Midbrain (tissue), 1 donor: ENCODE data around the gene LILRA5.
"Not testable (repeated sequence)": the region's sequence is repeated elsewhere in the genome, so short reads cannot be mapped to it uniquely, and the experiment has no call there.

Source experiments
- DNase-seq: peaks from one replicate; lab custom pipeline; 2025; lab: John Stamatoyannopoulos, UW

The LILRA5 gene

DNA sequence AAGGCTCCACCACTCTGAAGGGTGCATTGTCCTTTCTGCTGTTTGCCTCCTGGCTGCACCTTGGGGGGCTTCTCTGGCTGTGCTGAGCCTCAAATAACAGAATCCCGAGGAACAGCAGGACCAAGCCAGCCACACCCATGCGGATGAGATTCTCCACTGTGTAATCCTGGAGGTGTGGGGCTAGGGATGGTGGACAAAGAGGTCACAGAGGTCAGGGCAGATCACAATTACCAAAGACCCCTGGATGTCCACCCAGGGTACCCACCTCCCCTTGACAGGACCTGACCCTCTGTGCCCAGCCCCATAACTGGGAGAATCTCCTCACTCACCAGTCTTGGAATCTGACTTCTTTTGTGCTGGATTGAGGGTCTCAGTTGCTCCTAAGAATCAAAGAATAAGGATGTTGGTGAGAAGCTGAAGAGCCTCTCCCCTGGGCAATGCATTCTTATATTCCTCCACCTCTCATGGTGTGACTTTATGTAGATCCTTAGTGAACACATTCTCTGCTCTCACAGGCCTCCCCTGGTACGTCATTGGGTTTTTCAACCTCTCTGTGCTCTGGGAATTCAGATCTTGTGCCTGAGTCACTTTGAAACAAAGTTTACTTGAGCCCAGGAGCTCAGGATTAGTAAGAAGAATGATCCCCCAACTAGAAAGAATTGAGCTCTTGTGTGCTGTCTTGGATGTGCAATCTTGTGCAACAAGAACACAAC, 20.8 kb upstream of the LILRA5 start:
- no peak for DNase-seq

DNA sequence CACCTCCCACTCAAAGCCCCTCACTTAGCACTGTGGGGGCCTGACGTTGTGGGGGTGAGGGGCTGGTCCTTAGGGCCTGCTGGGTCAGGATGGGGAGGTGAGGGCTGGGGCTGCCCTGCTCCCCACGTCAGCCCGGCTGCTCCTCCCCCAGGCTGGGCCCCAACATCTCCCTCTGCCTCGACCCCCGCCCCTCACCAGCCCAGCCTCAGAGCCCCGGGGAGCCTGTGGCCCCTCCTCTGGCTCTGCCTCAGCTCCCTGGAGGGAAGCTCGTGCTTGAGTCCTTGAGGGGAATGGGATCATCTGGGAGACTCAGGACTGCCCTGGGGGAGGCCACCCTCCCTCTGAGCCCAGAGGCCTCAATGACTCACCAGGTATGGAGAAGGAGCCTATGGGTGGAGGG, 19.2 kb upstream of the LILRA5 start:
- no peak for DNase-seq

DNA sequence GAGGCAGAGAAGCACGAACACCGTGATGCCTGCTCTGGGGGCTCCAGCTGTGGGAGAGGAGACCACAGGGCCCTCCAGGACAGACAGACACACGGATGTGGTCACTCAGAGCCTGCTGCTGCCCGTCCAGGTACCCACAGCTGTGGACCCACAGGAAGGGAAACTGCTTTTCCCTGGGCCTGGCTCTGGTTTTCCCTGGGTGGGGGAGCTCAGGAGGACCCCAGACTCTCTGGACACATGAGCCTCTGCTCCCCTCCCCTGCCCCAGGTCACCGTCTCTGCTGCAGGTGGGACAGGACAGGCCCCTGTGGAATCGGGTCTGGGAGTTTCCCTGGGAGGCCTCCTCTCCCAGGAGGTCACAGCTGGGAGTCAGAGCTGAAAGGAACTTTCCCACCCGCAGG, 18.7 kb upstream of the LILRA5 start:
- DNase-seq: no peak

DNA sequence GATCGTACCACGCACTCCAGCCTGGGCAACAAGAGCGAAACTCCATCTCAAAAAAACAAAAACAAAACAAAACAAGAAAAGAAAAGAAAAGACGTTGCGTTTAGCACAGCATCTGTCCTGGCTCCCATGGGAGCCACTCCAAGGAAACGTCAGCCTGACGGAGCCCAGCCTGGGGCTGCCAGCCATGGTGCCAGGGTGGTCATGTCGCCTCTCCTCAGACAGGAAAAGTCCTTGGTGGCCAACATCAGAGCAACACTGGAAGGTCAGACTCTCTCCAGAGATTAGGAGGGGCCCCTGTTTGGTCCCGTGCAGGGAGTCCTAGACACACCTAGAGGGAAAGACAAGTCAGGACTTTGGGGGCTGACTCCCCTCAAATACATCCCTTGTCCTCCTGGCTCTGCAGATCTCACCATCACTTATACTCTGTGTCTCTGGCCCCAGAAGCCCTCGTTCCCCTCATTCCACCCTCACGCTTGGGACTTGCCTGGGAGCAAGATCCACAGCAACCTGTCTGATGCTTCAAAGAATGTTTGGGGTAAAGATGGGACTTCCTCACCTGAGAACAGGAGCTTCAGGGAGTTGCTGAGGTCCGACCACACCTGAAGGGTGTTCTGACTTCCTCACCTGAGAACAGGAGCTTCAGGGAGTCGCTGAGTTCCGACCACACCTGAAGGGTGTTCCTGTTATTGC, 16.7 kb upstream of the LILRA5 start:
- no peak for DNase-seq

DNA sequence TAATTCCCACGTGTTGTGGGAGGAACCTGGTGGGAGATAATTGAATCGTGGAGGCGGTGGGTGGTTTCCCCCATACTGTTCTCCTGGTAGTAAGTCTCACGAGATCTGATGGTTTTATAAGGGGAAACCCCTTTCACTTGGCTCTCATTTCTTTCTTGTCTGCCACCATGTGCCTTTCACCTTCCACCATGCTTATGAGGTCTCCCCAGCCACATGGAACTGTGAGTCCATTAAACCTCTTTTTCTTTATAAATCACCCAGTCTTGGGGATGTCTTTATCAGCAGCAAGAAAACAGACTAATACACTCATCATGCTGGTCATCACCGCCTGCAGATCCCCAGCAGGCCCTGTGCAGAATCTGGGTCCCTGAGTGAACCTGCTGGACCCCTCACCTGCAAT, 15.8 kb upstream of the LILRA5 start:
- not testable (repeated sequence) for DNase-seq

DNA sequence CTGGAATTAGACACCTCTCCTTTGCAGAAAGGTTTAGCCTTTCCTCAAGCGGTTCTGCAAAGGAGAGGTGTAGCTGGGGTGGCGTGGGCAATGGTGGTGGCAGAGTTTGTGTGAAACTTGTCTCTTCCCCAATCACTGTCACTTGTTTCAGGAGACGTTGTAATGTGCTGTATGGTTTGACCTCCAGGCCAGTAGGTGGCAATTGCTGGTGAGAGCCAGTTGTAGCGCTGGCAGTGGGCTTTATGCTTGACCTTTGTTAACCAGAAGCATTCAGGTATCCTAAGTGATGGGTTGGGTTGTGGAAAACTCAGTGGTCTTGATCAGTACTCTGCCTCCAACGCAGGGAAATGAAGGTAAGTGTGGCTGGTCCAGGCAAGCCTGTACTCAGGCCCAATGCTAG, 12.7 kb upstream of the LILRA5 start:
- DNase-seq: no peak

DNA sequence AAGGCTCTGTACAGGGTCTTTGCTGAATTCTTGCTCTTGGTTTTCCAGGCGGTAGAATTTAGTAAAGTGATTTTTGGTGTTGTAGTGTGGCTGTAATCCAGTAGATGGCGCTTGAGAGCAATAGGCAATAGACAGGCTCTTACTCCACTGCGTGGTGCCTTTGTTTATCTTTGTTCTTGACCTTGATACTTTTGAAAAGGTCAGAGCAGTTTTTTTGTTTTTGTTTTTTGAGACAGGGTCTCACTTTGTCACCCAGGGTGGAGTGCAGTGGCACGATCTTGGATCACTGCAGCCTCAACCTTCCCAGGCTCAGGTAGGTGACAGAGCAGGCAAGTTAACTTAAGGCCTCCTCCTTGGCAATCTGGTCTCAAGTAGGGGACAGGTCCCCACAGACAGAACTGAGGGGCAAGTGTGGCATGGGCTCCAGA, 12.2 kb upstream of the LILRA5 start:
- DNase-seq: peak; percentile 66

DNA sequence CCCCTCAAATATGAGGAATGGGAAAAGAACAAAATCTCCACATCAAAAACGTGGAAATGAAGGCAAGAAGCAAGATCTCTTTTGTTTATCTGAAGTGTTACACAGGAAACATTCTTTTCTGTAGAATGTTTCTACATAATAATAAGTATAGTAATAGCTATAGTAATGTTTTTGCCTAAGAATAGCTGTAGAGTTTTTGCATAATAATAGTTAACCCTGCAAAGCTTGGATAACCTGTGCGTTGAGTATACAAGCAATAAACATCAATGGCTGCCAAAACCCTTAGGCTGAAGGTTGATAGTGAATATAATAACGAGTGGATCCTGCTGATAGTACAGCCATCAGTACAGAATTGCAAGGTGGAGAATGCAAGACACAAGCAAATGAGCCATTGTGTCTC, 11.1 kb upstream of the LILRA5 start:
- DNase-seq: no peak

DNA sequence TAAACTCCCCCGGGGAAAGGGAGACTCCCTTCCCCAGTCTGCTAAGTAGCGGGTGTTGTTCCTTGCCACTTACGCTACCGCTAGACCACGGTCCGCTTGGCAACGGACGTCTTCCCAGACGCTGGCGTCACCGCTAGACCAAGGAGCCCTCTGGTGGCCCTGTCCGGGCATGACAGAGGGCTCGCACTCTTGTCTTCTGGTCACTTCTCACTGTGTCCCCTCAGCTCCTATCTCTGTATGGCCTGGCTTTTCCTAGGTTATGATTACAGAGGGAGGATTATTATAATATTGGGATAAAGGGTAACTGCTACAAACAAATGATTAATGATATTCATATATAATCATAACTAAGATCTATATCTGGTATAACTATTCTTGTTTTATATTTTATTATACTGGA, 10.0 kb upstream of the LILRA5 start:
- not testable (repeated sequence) for DNase-seq

DNA sequence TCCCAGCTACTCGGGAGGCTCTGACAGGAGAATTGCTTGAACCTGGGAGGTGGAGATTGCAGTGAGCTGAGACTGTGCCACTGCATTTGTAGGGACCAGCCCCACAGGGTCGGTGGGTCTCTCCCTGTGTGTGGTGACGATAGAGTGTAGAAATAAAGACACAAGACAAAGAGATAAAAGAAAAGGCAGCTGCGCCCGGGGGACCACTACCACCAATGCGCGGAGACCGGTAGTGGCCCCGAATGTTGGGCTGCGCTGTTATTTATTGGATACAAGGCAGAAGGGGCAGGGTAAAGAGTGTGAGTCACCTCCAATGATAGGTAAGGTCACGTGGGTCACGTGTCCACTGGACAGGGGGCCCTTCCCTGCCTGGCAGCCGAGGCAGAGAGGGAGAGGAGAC, 9.3 kb upstream of the LILRA5 start:
- not testable (repeated sequence) for DNase-seq

DNA sequence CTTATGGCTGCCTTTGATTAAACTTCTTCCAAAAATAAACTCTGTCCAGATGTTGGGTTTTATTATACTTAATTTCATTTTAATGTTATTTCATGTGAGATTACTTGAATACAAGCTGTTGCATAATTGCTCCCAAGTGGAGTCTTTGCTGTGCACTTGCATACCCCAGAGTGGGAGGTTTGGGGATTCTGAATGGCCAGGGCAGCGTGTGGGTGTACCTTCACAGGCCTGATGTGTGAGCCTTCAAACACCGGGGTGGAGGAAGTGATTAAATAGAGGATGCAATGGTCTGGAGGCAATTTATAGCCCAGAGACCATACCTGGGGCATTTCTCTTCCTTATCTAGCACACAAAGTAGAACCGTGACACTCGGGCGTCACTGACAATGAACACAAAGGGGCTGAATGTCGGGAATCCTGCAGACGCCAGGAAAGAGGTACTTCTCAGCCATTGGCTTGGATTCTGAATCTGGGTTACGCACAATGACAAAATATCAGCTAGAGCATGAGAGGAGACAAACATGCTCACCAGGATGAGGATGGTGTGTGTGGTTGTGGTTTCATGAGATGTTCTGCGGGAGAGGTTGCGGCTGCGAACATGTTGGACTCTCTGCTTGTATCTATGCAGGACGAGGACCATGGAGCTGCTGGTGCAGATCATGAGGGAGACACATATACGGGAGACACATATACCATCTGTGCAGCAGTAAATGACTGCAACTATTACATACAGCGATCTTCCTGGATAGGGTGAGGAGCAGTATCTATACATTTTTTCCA, 7.1 kb upstream of the LILRA5 start:
- DNase-seq: no peak

DNA sequence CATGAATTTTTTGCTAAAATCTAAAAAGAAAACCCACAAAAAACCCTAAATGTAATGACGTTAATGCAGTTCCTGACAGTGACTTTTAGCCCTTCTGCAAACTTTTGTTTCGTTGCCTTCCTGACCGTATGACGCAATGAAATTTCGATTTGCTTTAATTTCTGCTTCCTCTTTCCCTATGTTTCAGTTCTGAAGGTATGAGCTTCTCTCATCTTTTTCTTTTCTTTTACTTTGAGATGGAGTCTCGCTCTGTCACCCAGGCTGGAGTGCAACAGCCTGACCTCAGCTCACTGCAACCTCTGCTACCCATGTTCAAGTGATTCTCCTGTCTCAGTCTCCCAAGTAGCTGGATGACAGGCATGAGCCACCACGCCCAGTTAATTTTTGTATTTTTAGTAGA, 6.1 kb upstream of the LILRA5 start:
- DNase-seq: no peak

DNA sequence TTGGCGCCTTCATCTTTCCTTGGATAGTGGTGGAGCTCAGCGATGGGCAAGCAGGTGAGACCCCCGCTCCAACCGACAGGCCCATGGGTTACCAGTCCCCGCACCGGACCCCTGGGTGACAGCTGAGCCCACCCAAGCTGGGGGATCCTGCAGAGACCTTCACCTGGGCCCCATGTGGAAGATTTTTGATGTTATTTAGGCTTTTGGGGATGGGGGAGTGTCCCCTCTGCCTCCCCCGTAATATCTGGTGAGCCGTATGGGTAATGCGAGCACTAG, 4.9 kb upstream of the LILRA5 start:
- DNase-seq: no peak

DNA sequence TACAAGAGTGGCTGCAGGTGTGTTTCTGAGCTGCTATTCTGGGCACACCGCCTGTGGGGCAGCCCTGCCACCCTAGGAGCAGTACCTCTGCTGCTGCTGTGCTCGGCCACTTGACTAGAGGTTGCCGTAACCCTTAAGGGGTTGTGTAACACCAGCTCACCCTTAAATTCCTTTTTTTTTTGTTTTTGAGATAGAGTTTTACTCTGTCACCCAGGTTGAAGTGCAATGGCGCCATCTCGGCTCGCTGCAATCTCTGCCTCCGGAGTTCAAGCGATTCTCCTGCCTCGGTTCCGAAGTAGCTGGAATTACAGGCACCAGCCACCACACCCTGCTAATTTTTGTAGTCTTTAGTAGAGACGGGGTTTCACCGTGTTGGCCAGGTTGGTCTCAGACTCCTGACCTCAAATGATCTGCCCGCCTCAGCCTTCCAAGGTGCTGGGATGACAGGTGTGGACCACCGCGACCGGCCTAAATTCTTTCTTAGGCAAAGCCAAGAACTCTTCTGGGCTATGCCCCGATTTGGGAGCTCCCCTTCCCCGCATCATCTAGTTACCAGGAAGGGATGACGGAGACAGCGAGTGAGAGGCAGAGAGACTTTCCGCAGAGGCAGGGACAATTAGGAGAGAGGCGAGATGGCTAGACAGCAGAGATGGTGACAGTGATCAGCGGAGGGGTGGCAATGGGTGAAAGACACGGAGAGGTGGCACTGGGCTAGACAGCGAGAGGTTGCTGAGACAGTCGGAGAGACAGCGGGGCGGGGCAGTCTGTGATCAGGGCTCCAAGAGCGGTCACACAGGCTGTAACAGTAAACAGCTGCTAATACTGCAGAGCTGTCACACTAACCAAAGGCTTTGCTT, 4.4 kb upstream of the LILRA5 start:
- no peak for DNase-seq

DNA sequence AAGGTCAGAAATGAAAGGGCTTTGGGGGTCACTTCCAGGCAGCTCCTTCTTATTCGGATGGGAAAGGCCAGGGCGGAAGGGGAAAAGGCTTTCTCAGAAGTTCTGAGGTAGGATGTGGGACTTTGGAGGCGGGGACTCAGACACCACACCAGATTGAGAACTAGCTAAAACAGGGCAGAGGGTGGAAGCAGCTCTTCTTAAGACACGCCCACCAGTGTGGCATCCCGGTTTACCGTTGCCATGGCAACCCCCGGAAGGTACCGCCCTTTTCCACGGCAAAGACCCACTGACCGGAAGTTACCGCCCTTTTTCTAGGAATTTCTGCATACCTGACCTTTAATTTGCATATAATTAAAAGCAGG, 3.8 kb upstream of the LILRA5 start:
- no peak for DNase-seq

DNA sequence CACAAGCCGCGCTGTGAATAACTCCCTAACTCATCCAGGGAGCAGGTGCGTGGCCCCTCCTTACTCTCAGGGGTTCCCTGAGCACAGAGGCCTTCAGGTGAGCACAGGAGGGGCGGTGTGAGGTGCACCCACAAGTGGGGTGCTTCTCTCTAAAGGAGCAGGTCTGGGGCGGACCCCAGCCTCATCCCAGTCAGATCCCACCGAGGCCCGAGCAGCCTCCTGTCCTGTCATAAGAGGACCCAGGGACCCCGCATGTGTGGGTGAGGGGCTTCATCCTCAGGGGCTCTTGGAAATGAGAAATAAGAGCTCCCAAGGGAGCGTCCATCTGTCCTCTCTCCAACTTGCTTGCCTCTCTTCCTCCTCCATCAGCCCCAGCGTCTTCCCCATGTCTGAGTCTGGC, 3.0 kb upstream of the LILRA5 start:
- no peak for DNase-seq

DNA sequence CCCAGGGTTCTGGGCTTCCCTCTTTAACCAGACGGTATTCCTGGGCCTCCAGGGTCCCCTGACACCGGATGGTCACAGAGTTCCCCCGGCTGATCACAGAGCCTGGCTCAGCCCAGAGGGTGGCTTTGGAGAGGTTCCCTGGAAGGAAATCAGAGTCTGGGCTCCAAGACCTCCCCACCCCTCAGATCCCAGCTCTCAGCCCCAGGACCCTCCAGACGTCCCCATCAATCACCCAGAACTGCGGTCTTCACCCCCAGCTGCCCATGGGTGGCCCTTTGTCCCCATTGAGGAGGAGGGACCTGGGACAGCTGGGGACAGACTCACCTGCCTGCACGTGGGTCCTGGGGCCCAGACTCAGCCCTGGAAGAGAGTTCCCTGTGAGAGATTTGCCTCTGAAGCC, 955 bp downstream of the LILRA5 start:
- DNase-seq: no peak

DNA sequence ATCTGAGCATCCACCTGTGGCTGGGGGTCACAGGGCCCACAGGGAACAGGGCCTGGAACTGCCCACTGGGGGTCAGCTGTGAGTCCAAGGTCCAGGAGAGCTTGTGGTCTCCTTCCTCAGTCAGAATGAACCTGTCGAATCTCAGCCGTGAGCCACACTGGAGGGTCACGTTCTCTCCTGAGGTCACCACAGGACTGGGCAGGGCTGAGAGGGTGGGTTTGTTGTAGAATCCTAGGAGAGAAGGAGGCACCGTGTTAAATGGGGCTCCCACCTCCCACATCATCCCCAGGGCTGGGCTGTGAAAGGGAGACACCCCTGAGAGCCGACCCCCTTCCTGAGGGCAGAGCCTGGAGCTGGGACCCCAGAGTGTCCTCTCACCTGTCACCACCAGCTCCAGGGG, 1.5 kb downstream of the LILRA5 start:
- no peak for DNase-seq

DNA sequence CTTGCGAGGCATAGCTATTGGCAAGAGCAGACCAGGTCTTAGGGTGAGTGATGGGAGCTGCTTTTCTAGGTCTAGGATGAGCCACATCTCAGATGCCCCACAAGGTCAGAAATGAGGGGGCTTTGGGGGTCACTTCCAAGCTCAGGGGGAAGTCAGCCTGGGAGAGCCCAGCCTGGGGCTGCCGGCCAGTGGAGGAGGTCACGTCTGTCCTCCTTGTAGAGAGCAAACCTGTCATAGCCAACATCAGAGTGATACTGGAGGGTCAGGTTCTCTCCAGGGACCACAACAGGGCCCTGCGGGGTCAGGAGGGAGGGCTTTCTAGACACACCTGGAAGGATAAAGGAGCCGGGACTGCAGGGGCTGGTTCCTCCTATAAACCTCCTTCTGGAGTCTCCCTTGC, 2.4 kb downstream of the LILRA5 start:
- no peak for DNase-seq

DNA sequence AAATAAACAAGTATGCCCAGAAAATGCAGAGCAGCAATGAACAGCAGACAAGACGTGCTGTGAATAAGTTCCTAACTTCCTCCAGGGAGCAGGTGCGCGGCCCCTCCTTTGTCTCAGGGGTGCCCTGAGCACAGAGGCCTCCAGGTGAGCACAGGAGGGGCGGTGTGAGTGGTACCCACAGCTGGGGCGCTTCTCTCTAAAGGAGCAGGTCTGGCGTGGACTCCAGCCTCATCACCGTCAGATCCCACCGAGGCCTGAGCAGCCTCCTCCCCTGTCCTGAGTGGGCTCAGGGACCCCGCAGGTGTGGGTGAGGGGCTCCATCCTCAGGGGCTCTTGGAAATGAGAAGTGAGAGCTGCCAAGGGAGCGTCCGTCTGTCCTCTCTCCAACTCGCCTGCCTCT, 3.2 kb downstream of the LILRA5 start:
- no peak for DNase-seq

DNA sequence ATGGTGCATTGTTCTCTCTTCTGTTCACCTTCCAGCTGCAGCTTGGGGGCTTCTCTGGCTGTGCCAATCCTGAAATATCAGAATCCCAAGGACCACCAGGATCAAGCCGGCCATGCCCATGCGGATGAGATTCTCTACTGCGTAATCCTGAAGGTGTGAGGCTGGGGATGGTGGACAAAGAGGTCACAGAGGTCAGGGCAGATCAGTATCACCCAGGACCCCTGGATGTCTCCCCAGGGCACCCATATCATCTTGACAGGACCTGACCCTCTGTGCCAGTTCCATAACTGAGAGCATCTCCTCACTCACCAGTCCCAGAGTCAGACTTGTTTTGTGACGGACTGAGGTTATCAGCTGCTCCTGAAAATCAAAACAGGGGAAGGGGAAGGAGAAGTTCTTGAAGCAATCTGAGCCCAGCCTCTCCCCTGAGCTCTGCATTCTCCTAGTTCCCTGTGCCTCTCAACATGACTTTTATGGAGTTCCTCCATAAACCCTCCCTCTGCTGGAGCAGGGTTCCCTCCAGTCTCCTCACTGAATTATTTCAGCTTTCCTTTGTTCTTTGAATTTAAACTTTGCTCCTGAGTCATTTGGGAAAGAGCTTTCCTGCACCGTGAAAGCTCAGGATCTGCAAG, 5.5 kb downstream of the LILRA5 start:
- no peak for DNase-seq

DNA sequence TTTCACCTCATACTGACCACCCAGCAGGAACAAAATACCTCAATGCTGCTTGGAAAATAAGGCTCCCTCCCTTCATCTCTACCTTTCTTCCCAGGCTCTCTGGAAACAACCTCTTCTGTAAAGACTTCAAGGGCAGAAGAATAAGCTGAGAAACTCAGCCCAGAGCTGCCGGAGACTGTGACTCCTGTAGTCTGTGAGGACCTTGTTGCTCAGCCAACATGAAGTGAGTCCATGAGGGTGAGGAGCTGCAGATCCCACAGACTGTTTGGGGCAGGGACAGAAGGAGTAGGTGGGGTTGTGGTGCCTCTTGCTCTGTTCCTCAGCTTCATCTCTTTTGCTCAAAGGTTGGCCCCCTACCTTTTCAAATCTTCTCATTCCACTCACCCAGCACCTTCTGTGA, 7.8 kb downstream of the LILRA5 start:
- DNase-seq: no peak
